Measurements from ENCODE around the gene MSRB1.
"Not testable (repeated sequence)": the region's sequence is repeated elsewhere in the genome, so short reads cannot be mapped to it uniquely, and the experiment has no call there.

MSRB1 gene

DNA sequence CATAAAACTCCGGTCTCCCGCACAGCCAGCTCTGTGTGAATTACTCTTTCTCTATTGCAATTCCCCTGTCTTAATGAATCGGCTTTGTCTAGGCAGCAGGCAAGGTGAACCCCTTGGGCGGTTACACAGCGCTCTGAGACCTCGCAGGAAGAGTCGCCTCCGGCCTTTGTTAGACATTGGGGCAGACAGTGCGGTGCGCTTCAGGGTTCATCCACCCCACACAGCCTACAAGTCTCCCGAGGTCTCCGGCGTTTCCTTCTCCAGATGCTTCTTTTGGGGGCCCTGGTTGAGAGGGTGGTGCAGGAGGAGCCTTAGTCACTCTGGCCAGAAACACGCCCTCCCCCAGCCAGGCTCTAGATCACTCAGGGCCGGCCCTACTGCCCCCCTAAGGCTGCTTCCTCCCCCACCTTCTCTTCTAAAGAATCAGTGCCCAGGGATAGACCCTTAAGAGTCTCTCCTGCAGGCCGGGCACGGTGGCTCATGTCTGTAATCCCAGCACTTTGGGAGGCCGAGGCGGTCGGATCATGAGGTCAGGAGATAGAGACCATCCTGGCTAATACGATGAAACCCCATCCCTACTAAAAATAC, 1.7 kb upstream of the MSRB1 start:
- H3K4me3 ChIP-seq (ENCODE audit: low read depth, low read length), result no peak overlapping the region
- H3K9me3 ChIP-seq (ENCODE audit: severe bottlenecking), result no peaks in the 10 kb centered on the region
- TF ChIP-seq, protein P1, sequence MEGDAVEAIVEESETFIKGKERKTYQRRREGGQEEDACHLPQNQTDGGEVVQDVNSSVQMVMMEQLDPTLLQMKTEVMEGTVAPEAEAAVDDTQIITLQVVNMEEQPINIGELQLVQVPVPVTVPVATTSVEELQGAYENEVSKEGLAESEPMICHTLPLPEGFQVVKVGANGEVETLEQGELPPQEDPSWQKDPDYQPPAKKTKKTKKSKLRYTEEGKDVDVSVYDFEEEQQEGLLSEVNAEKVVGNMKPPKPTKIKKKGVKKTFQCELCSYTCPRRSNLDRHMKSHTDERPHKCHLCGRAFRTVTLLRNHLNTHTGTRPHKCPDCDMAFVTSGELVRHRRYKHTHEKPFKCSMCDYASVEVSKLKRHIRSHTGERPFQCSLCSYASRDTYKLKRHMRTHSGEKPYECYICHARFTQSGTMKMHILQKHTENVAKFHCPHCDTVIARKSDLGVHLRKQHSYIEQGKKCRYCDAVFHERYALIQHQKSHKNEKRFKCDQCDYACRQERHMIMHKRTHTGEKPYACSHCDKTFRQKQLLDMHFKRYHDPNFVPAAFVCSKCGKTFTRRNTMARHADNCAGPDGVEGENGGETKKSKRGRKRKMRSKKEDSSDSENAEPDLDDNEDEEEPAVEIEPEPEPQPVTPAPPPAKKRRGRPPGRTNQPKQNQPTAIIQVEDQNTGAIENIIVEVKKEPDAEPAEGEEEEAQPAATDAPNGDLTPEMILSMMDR (IDR thresholded peaks at IDR 0.05; ENCODE audit: low read depth, low read length), result no peak
- peaks cover 4% of the 10 kb centered on the region for H3K36me3 ChIP-seq
- no peak for DNase-seq
- H3K27ac ChIP-seq, result no peak overlapping the region
- H3K27me3 ChIP-seq (ENCODE audit: insufficient read depth, low read depth, severe bottlenecking), result no peaks in the 10 kb centered on the region

DNA sequence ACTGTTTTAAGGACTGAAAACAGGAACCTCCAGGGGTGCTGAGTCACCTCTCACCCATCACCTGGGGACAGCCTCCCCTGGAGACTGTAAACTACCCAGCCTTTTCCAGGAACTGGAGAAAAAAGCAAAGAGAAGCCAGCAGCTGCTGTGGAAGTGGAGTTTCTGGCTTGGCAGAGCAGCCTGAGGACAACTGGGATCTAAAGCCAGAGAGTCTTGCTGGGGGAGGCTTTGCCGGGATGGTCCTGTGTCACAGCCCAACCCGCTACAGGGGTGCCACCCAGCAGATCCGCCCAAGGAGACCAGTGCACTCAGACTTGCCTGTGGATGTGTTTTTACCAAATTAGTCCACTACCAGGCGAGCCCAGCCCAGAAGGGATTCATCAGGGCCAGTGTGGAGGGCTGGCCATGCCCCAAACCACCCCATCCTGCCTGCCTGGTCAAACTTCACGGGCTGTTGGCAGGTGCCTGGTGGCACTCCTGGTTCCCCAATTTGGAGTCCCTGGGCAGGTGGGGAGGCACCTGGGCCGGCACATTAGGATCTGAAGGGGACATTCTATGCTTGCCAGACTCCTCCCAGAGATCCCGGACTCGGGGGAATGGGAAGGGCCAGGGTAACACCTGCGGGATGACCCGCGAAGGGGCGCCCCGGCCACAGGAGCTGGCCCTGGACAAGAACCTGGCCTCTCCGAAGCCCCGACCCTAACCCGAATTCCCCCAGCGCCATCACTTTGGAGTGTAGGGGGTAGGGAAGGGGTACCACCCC, 771 bp downstream of the MSRB1 start:
- H3K27ac ChIP-seq, result no peak overlapping the region; the same call in 1 of the 2 replicates
- no peaks in the 10 kb centered on the region for H3K27me3 ChIP-seq (ENCODE audit: insufficient read depth, low read depth, severe bottlenecking)
- H3K9me3 ChIP-seq (ENCODE audit: severe bottlenecking), result no peaks in the 10 kb centered on the region
- DNase-seq, result no peak
- peaks cover 16% of the 10 kb centered on the region for H3K36me3 ChIP-seq
- TF ChIP-seq, protein P1 (IDR thresholded peaks at IDR 0.05; ENCODE audit: low read depth, low read length), result no peak
- peak overlapping the region; percentile 76 for H3K4me3 ChIP-seq (ENCODE audit: low read depth, low read length)

DNA sequence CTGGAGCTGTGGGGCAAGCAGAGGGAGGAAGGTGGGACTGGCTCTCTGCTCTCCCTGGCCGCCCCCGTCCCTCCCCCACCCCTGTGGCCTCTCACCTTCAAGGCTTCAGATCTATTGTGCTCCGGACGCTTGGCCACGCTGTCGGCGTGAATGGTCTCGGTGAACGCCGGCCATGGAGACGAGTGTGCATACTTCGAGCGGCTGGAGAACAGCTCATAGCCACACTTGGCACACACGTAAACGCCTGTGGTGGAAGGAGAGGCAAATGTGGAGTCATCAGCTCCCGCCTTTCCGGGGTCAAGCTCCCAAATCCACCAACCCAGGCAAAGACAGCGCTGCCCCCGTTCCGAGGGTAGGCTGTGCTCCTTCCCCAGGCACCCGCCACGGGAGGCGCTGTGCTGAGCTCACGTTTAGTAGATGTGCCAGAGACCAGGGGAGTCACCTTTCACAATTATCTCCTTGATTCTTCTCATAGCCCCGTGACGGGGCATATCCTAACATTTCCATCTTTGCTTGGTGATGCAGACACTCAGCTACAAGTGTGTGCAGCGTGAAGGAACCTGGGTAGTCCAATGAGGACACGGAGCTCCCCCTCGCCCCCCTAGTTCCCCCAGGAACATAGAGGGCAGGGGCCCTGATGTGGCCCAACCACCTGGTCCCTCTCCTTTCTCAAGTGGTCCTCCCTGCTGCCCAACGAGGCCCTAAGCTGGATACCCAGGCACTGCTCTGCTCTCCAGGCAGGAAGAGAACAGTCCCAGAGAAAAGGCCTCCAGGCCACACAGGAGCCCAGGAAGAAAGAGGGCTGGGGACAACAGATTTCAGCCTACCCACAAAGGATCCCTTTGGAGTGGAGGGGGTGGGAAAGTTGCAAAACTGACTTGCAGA, 1.6 kb downstream of the MSRB1 start:
- no peak overlapping the region for H3K27ac ChIP-seq
- TF ChIP-seq, protein P1 (IDR thresholded peaks at IDR 0.05; ENCODE audit: low read depth, low read length), result peak; percentile 31
- peaks cover 16% of the 10 kb centered on the region for H3K36me3 ChIP-seq
- DNase-seq, result no peak
- H3K4me3 ChIP-seq (ENCODE audit: low read depth, low read length), result no peak overlapping the region
- H3K27me3 ChIP-seq (ENCODE audit: insufficient read depth, low read depth, severe bottlenecking), result no peaks in the 10 kb centered on the region
- H3K9me3 ChIP-seq (ENCODE audit: severe bottlenecking), result no peaks in the 10 kb centered on the region

DNA sequence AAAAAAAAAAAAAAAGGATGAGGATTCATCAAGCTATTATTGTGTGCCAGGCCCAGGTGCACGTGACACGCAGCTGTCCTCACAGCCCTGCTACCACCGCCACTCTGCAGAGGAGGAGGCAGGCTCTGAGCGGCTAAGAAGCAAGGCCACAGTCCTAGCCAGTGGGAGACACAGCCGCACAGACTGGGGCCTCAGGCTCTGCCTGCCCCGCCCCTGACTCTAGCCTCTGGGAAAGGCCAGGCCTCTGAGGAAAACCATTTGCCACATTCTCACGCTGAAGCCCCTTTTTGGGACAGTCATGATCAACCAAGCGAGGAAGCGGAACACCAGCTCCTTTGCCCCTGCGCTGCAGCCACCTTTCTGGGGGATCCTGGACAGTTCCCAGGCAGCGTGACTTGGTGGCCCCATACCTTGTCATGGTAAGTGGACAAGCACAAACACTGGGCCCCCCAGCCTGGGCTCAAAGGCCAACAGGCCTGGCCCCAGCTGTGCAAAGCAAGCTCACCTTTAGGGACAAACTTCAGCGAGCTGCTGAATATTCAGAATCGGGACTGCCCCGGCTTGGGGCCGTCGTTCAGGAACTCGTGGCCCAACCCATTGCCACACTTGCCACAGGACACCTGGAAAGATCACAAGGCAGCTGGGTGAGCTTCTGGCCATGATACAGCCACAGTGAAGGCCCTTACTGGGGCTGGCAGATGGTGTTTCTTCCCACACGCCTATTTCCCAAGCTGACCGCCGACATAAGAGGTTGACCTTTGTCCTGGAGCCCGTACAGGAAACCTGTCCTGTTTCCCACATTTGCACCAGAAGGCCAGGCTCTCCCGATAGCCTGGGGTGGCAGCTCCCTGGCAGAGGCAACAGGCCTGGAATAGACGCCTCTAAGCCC, 2.5 kb downstream of the MSRB1 start:
- Histone ChIP-seq H3K36me3 (peaks cover 16% of the 10 kb centered on the region), H3K9me3 (ENCODE audit: severe bottlenecking) (no peaks in the 10 kb centered on the region), H3K27me3 (ENCODE audit: insufficient read depth, low read depth, severe bottlenecking) (no peaks in the 10 kb centered on the region), H3K4me3 (ENCODE audit: low read depth, low read length) (no peak overlapping the region), H3K27ac (no peak overlapping the region)
- TF ChIP-seq, protein P1 (IDR thresholded peaks at IDR 0.05; ENCODE audit: low read depth, low read length), result no peak
- no peak for DNase-seq

DNA sequence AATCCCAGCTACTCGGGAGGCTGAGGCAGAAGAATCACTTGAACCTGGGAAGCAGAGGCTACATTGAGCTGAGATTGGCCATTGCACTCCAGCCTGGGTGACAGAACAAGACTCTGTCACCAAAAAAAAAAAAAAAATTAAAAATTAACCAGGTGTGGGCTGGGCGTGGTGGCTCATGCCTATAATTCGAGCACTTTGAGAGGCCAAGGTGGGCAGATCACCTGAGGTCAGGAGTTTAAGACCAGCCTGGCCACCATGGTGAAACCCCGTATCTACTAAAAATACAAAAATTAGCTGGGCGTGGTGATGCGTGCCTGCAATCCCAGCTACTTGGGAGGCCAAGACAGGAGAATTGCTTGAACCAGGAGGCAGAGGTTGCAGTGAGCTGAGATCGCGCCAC, 3.2 kb downstream of the MSRB1 start:
- H3K36me3 ChIP-seq, result peaks cover 16% of the 10 kb centered on the region
- H3K27ac ChIP-seq; H3K9me3 ChIP-seq (ENCODE audit: severe bottlenecking); H3K27me3 ChIP-seq (ENCODE audit: insufficient read depth, low read depth, severe bottlenecking); H3K4me3 ChIP-seq (ENCODE audit: low read depth, low read length); DNase-seq: not testable (repeated sequence)
